ENCODE data around the gene DGKA. TPM values are rescaled to one million over a fixed set of nuclear protein-coding genes. Genes with fewer than 3 reads are reported as not detected.

The DGKA gene
- total and polyA plus RNA-seq, 4 donors: 41.4 to 86.5 (median 79.8) TPM

DNA sequence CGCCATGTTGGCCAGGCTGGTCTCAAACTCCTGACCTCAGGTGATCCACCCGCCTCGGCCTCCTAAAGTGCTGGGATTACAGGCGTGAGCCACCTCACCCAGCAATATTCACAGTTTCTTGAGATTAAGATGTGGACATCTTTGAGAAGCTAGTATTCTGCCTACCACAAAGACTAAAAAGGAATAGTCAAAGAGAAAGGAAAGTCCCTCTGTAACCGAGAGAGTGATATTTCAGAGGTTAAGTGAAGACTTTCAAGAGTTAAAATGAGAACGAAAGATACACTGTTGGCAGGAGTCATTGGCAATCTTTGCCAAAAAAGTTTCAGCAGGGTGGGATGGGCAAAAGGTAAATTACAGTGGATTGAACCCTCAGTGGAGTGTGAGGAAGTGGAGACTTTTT is 15.6 kb downstream of the DGKA start:
- no peaks in the 10 kb centered on the region for H3K4me1 ChIP-seq (ENCODE audit: control insufficient read depth in 1 of 2, insufficient read depth in 2 of 2, low read length in 2 of 2)
- H3K9me3 ChIP-seq (ENCODE audit: control insufficient read depth, low read length): no peaks in the 10 kb centered on the region
- DNase-seq (no peak), ATAC-seq (ENCODE audit: low FRiP score) (no peak)
- no peak overlapping the region for H3K4me3 ChIP-seq (ENCODE audit: low read length in 2 of 2)
- H3K36me3 ChIP-seq (ENCODE audit: control insufficient read depth in 1 of 2, insufficient read depth in 2 of 2, low read length in 1 of 2): peaks cover 6% of the 10 kb centered on the region in 2 donors
- no peak overlapping the region for H3K27ac ChIP-seq (ENCODE audit: low read depth in 1 of 2, low read length in 2 of 2)
- WGBS, 2 donors: 78 to 79% methylated on average over 6 of the region's 6 CpGs
- H3K27me3 ChIP-seq (ENCODE audit: control insufficient read depth in 1 of 2, insufficient read depth in 2 of 2, low read length in 1 of 2): no peaks in the 10 kb centered on the region
- intact Hi-C loops (cut with DNase I): loop anchor here in 1 of 2 donors (10.0 kb wide), 1 partner anchor 292 kb away; no protein-coding TSS in a partner anchor

DNA sequence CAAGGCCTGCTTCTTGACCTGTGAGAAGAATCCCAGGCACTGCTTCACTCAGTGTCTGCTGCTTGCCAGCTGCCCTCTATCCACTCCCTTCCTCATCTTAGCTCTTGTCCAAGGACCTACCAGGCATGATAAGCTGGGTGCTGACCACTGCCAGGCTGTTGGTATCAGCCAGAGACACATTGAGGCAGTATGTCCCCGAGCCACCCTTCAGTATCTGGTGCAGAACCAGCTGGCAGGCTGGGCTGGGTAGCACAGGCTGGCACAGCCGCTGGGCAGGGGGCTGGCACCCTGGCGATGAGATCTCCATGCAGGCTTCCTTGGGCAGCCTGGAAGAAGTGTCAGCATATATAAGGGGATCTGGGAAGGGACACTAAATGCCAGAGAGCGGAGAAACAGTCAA is 24.4 kb downstream of the DGKA start:
- ATAC-seq (ENCODE audit: low FRiP score) (peak; percentile 5), DNase-seq (no peak)
- intact Hi-C loops (cut with DNase I): no loop called here
- Histone ChIP-seq H3K9me3 (ENCODE audit: control insufficient read depth, low read length) (no peaks in the 10 kb centered on the region), H3K4me3 (ENCODE audit: low read length in 2 of 2) (no peak overlapping the region), H3K36me3 (ENCODE audit: control insufficient read depth in 1 of 2, insufficient read depth in 2 of 2, low read length in 1 of 2) (peaks cover 0 to 7% of the 10 kb centered on the region in 2 donors), H3K4me1 (ENCODE audit: control insufficient read depth in 1 of 2, insufficient read depth in 2 of 2, low read length in 2 of 2) (no peaks in the 10 kb centered on the region), H3K27me3 (ENCODE audit: control insufficient read depth in 1 of 2, insufficient read depth in 2 of 2, low read length in 1 of 2) (no peaks in the 10 kb centered on the region), H3K27ac (ENCODE audit: low read depth in 1 of 2, low read length in 2 of 2) (no peak overlapping the region)
- WGBS, 2 donors: 65 to 68% methylated on average over 4 of the region's 4 CpGs

DNA sequence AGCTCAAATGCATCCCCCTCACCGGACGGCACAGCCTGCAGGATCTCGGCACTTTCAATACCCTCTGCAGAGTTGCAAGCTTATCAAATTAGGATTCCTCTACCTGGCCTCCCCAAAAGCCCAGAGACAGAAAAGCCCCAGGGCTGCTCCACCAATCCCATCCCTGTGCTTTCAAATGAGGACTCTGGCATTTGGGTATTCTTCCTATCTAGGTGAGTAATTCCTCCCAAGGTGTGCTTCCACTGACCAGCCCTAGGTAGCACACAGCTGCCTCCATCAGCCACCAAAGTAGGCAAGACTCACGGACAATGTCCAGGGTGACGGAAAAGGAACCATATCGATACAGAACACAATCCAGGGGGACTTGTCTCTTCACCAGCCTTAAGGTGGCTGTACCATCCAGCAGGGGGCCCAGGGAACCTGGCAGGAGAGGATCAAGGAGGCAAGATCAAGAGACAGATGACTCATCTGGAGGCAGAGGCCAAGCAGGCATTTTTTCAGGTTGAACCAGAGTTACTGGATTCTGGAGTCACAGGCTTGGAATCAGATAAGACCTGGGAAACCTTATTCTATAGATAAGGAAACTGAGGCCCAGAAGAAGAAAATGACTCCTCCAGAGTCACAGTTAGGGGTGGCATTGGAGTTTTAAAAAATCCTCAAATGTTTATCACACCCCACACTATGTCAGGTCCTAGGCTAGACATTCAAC is 25.0 kb downstream of the DGKA start:
- intact Hi-C loops (cut with DNase I): no loop called here
- Histone ChIP-seq H3K4me3 (ENCODE audit: low read length in 2 of 2) (no peak overlapping the region), H3K4me1 (ENCODE audit: control insufficient read depth in 1 of 2, insufficient read depth in 2 of 2, low read length in 2 of 2) (no peaks in the 10 kb centered on the region), H3K36me3 (ENCODE audit: control insufficient read depth in 1 of 2, insufficient read depth in 2 of 2, low read length in 1 of 2) (peaks cover 0 to 7% of the 10 kb centered on the region in 2 donors), H3K27ac (ENCODE audit: low read depth in 1 of 2, low read length in 2 of 2) (no peak overlapping the region), H3K9me3 (ENCODE audit: control insufficient read depth, low read length) (no peaks in the 10 kb centered on the region), H3K27me3 (ENCODE audit: control insufficient read depth in 1 of 2, insufficient read depth in 2 of 2, low read length in 1 of 2) (no peaks in the 10 kb centered on the region)
- WGBS, 2 donors: 70 to 90% methylated on average over 6 of the region's 6 CpGs
- no peak for ATAC-seq (ENCODE audit: low FRiP score)
- DNase-seq: no peak

DNA sequence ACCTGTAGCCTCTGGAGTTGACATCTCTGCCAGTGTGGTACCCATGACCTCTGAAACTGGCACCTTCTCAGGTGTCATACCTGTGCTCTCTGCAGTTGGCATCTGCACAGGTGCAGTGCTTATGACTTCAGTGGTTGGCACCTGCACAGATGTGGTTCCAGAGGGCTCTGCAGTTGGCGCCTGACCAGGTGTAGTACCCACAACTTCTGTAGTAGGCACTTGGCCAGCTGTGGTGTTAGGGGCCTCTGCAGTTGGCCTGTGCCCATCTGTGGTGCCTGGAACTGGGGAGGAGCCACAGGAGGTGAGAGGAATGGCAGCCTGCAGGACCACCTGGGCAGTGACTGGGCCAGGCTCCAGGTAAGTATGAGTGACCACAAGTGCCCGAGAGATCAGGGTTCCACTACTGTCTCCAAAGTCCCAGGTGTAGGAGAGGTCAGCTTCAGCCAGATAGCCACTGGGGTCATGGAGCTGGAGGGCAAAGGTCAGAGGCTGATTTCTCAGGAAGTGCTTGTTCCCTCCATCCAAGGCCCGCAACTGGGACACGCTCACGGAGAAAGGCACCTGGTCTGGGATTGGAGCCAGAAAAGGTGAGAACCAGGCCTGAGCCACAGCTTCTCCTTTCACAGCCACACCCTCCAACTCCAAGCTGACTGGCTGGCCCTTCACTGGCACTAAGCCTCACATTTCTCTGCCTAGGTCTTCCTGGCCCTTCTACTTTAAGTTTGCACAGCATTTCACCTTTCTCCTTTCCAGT is 26.3 kb downstream of the DGKA start:
- intact Hi-C loops (cut with DNase I): no loop called here

DNA sequence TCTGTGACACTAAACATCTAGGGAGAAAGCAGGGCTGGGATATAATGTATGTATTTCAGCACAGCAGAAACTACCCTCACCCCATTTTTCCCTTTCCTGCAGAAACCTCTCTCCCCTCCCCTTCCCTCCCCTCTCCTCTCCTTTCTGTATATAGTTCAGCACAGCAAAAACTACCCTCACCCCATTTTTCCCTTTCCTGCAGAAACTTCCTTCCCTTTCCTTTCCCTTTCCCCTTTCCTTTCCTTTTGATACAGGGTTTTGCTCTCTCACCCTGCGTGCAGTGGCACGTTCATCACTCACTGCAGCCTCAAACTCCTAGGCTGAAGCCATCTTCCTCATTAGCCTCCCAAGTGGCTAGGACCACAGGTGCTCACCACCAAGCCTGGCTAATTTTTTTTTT is 32.8 kb downstream of the DGKA start:
- no peak overlapping the region for H3K4me3 ChIP-seq (ENCODE audit: low read length in 2 of 2)
- H3K4me1 ChIP-seq (ENCODE audit: control insufficient read depth in 1 of 2, insufficient read depth in 2 of 2, low read length in 2 of 2): no peaks in the 10 kb centered on the region
- no peak overlapping the region for H3K27ac ChIP-seq (ENCODE audit: low read depth in 1 of 2, low read length in 2 of 2)
- H3K27me3 ChIP-seq (ENCODE audit: control insufficient read depth in 1 of 2, insufficient read depth in 2 of 2, low read length in 1 of 2): no peaks in the 10 kb centered on the region
- 87 to 89% methylated on average over 2 of the region's 2 CpGs for WGBS, 2 donors
- H3K36me3 ChIP-seq (ENCODE audit: control insufficient read depth in 1 of 2, insufficient read depth in 2 of 2, low read length in 1 of 2): no peaks in the 10 kb centered on the region
- H3K9me3 ChIP-seq (ENCODE audit: control insufficient read depth, low read length): no peaks in the 10 kb centered on the region
- intact Hi-C loops (cut with DNase I): loop anchor here in 1 of 2 donors (10.0 kb wide), 1 partner anchor 229 kb away; no protein-coding TSS in a partner anchor
- ATAC-seq (ENCODE audit: low FRiP score): no peak
- DNase-seq: no peak

More for the DNA sequence above, 26.3 kb downstream of the DGKA start:
- DNase-seq (no peak), ATAC-seq (ENCODE audit: low FRiP score) (no peak)
- Histone ChIP-seq H3K9me3 (ENCODE audit: control insufficient read depth, low read length) (no peaks in the 10 kb centered on the region), H3K4me3 (ENCODE audit: low read length in 2 of 2) (no peak overlapping the region), H3K4me1 (ENCODE audit: control insufficient read depth in 1 of 2, insufficient read depth in 2 of 2, low read length in 2 of 2) (no peaks in the 10 kb centered on the region), H3K36me3 (ENCODE audit: control insufficient read depth in 1 of 2, insufficient read depth in 2 of 2, low read length in 1 of 2) (no peaks in the 10 kb centered on the region), H3K27me3 (ENCODE audit: control insufficient read depth in 1 of 2, insufficient read depth in 2 of 2, low read length in 1 of 2) (no peaks in the 10 kb centered on the region), H3K27ac (ENCODE audit: low read depth in 1 of 2, low read length in 2 of 2) (no peak overlapping the region)
- 81 to 86% methylated on average over 5 of the region's 5 CpGs for WGBS, 2 donors

DNA sequence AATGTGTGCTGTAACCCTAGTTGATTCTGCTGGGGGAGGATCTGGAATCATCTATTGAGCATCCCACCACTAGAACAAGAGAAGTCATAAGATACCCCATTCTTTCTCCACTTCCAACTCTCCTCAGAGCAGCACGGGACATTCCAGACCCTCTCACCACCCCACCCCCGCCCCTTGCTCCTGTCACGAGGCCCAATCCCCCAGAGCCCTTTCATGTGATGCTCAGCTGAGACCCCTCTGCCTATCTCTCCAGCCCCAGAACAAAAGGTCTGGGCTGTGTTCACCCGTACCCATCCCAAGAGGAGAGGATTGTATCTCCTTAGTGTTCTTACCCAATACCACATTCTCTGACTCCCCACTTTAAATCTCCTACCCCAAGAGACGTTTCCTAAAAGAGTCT is 34.3 kb downstream of the DGKA start:
- H3K4me3 ChIP-seq (ENCODE audit: low read length in 2 of 2): no peak overlapping the region
- no peak overlapping the region for H3K27ac ChIP-seq (ENCODE audit: low read depth in 1 of 2, low read length in 2 of 2)
- H3K4me1 ChIP-seq (ENCODE audit: control insufficient read depth in 1 of 2, insufficient read depth in 2 of 2, low read length in 2 of 2): no peaks in the 10 kb centered on the region
- H3K27me3 ChIP-seq (ENCODE audit: control insufficient read depth in 1 of 2, insufficient read depth in 2 of 2, low read length in 1 of 2): no peaks in the 10 kb centered on the region
- no peaks in the 10 kb centered on the region for H3K36me3 ChIP-seq (ENCODE audit: control insufficient read depth in 1 of 2, insufficient read depth in 2 of 2, low read length in 1 of 2)
- DNase-seq (no peak), ATAC-seq (ENCODE audit: low FRiP score) (no peak)
- WGBS, 2 donors: 67 to 70% methylated on average over 5 of the region's 5 CpGs
- intact Hi-C loops (cut with DNase I): loop anchor here in 1 of 2 donors (10.0 kb wide), 1 partner anchor 230 kb away; no protein-coding TSS in a partner anchor
- H3K9me3 ChIP-seq (ENCODE audit: control insufficient read depth, low read length): no peaks in the 10 kb centered on the region

DNA sequence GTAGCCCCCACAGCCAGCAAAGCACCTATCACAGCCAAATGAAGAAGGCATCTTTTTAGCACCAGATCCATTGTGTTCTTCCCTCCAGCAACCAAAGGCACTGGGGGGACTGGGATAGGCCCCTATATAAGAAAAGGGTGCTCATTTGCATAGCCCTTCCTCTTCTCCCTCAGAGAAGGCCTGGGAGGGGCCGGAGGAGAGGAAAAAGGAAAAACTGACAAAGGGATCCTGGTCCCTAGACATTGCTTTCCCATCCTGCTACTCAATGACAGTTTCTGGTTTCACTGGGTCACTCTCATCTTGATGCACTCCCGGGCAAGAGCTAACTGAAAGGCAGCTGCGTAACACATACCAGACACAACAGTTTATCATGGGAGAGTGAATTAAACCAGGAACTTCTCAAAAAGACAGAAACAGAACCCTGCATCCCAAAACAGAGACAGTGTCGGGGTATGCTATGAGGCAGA is 35.0 kb downstream of the DGKA start, which contains the start of gene PMEL:
Gene PMEL (minus strand): TSS at position 102 of the 467 bp plus-strand sequence. CDS start 31 bp downstream, at position 71.
- Histone ChIP-seq H3K36me3 (ENCODE audit: control insufficient read depth in 1 of 2, insufficient read depth in 2 of 2, low read length in 1 of 2) (no peaks in the 10 kb centered on the region), H3K4me3 (ENCODE audit: low read length in 2 of 2) (peak within 1 kb of the TSS; percentile 66 to 72), H3K27ac (ENCODE audit: low read depth in 1 of 2, low read length in 2 of 2) (peak within 1 kb of the TSS in 1 of 2 donors; percentile 32), H3K4me1 (ENCODE audit: control insufficient read depth in 1 of 2, insufficient read depth in 2 of 2, low read length in 2 of 2) (no peaks in the 10 kb centered on the region), H3K9me3 (ENCODE audit: control insufficient read depth, low read length) (no peaks in the 10 kb centered on the region), H3K27me3 (ENCODE audit: control insufficient read depth in 1 of 2, insufficient read depth in 2 of 2, low read length in 1 of 2) (no peaks in the 10 kb centered on the region)
- DNase-seq (no peak), ATAC-seq (ENCODE audit: low FRiP score) (peak; percentile 27)
- 1 to 8% methylated on average over 4 of the region's 4 CpGs for whole genome bisulfite sequencing, 2 donors
- intact Hi-C loops (cut with DNase I): loop anchor here in 1 of 2 donors (10.0 kb wide), 1 partner anchor 231 kb away; no protein-coding TSS in a partner anchor

DNA sequence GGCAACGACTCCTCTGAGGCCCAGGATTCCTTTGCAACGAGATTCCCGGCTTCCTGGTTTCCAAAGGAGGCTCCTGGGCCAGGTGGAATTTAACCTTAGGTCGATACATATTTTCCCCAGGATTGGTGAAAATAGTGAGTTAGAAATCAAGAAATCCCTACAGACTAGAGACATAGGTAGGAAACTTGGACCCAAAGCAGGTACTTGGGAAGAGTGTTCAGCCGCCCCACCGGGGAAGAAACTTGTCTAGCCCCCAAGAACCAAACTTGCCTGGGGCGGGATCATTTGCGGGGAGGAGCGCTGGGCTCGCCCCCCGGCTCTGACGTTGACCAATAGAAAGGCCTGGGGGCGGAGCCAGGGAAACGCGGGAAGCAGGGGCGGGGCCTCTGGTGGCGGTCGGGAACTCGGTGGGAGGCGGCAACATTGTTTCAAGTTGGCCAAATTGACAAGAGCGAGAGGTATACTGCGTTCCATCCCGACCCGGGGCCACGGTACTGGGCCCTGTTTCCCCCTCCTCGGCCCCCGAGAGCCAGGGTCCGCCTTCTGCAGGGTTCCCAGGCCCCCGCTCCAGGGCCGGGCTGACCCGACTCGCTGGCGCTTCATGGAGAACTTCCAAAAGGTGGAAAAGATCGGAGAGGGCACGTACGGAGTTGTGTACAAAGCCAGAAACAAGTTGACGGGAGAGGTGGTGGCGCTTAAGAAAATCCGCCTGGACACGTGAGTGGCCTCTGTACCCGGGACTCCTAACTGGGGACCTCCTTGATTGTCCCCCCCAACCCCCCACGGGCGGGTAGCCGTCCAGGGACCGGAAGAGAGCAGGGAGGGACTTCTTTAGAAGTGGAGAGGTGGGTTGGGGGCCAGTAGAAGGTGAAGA is 35.7 kb downstream of the DGKA start, which contains the start of gene CDK2:
Gene CDK2 (plus strand): TSS at position 423 of the 874 bp plus-strand sequence. CDS start 179 bp downstream, at position 602.
- Histone ChIP-seq H3K27ac (ENCODE audit: low read depth in 1 of 2, low read length in 2 of 2) (peak within 1 kb of the TSS in 1 of 2 donors; percentile 32), H3K36me3 (ENCODE audit: control insufficient read depth in 1 of 2, insufficient read depth in 2 of 2, low read length in 1 of 2) (no peaks in the 10 kb centered on the region), H3K4me1 (ENCODE audit: control insufficient read depth in 1 of 2, insufficient read depth in 2 of 2, low read length in 2 of 2) (no peaks in the 10 kb centered on the region), H3K9me3 (ENCODE audit: control insufficient read depth, low read length) (no peaks in the 10 kb centered on the region), H3K4me3 (ENCODE audit: low read length in 2 of 2) (peak within 1 kb of the TSS; percentile 66 to 72), H3K27me3 (ENCODE audit: control insufficient read depth in 1 of 2, insufficient read depth in 2 of 2, low read length in 1 of 2) (no peaks in the 10 kb centered on the region)
- ATAC-seq (ENCODE audit: low FRiP score): peak; percentile 96
- intact Hi-C loops (cut with DNase I): loop anchor here in 1 of 2 donors (10.0 kb wide), 1 partner anchor 232 kb away; no protein-coding TSS in a partner anchor
- peak; percentile 95 to 98 for DNase-seq
- 0 to 1% methylated on average over 41 to 45 of the region's 45 CpGs for WGBS, 2 donors

All from aorta (tissue), 5 donors.